HG03064 (cell line): ENCODE measurements around the gene CBX8.

Experiments used
- ATAC-seq: cut with Tn5 transposase; IDR thresholded peaks from one replicate; pipeline ENCODE4 v1.9.1; 2021; ENCODE audit warnings: low read depth; ENCODE audit not compliant: unreplicated experiment

Gene CBX8

DNA sequence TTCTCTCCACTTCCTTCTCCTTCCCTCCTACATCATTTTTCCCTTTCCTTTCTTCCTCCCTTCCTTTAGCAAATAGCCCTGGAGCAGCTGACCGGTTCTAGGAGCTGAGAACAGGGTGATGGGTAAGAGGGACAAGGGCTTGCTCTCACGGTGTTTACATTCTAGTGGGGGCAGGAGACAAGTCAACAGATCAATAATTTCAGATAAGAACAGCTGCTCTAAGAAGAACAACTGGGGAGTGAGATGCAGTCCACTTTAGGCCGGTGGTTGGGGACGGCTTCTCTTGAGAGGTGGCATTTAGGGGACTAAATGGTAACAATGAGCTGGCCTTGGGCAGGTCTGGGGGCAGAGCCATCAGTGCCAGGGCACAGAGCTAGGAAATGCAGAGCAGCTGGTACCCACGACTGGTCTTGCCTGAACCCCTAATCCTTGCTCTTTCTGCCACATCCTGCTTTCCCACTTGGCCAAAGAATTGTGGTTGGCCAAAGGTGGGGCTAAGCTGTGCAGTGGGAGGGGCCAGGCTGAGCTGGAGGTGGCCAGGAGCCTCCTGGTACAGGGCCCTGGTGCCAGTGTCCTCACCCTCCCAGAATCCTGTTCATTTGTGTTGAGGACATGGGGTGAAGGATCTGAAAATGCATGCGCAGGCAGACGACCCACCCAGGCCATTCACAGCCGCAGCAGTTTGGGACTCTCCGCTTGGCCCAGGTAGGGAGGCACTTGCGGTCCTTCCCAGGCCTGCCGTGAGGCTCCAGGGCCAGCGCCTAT lies 24.6 kb upstream of the CBX8 start:
- no peak for ATAC-seq

- no peak for ATAC-seq
Observed at GRCh38 chr17:79820959-79821330, 24.1 kb upstream of the CBX8 start.

DNA sequence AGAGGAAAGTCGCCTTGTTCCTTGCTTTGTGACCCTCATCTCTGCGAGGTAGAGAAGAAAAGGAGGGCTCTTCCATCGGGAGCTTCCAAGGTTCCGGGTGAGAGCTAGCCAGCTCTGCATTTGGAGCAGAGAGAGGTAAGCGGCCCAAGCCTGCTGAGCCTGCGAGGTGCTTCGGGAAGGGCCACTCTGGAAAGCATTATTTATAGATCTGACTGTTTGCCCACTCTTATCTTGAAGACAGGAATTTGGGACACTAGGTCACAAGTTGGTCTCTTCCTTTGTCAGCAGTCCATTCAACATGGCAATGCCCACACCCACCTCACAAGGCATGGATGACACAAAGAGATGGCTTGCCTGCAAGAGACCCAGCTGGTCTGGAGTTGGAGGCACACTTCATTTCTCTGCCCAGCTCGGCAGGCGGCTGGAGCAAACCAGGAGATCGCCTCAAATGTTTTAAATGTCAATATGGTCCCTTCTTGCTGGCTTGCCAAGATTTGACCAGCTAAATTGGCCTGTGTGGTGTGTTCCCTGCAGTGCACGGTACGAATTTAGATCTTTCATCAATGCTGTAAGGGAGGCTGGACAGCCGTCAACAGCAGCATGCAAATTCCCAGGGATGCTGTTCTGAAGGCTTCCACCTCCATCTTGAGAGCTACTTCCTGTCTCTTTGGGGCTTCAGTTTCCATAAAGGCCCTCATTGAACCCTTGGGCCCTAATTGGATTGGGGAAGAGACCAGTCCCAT lies 22.8 kb upstream of the CBX8 start:
- no peak for ATAC-seq

DNA sequence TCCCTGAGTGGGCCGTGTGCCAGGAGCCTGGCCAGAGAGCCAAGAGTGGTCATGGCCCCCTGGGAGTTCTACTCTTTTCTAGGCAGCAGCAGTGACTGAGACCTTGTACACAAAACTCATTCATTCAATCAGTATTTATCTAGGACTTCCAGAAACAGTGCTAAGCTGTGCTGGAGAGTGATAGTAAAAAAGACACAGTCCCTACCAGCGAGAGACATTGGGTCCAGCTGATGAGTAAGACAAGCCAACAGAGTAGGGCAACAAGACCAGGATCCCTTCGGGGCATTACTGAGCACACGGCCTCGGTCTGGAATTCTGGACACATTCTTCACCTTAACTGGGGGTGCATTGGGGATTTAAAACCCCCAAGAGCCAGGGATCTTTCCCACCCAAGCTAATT lies 22.2 kb upstream of the CBX8 start:
- no peak for ATAC-seq

DNA sequence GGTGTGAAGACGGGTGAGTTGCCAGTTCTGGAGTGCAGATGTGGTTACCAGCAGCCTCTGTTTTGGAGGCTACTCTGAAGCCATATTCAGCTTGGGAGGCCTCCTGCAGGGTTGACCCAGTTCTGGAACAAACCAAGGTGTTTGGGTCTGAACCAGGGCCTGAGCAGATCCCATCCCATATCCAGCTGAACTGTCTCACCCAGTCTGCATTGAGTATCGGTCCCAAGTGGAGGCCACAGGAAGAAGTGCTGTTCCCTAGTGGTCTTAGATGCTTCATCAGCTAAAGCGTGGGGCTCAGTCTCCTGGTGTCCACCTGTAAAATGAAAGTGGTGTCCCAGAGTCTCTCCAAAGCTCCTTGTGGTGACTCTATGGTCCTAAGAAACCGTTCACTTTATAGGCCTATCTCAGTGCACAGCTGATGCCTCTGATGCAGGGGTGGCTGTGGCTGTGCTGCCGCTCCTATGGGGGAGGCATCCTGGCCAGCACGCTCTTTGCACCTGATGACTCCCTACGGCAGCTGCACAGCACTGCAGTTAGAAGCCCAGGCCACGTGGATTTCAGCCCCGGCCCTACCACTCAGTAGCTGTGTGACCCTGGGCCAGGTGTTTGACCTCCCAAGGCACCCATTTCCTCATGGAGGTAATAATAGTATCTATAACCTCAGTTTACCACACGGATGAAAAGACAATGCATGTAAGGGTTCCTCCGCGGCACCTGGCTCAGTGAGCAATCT lies 21.3 kb upstream of the CBX8 start:
- no peak for ATAC-seq

DNA sequence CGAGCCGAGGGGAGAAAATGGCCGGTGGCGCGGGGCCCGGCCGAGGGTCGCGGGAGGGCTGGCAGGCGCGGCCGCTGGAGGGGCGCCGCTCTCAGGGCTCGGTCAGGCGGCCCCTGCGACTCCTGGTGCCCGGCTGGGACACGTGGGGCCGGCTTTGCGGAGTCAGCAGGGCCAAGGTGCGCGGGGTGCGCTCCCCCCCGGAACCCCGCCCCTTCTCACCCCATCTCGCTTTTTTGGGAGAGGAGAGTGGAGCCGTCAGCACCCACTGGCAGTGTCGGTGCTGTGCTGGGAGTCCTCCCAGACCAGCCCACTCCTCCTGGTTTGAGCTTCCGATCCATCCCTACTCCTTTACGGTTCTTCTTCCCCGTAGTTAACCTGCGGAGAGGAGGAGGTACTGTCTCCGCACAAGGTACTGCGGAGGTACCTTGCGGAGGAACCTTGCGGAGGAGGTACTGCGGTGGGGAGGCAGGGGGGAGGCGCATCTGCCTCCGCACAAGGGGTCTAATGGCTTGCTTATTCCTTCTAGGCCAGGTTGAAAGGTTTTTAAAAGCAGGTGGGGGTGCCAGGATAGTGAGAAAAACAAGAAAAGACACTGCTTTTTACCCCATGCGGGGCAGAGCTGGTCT lies 19.1 kb upstream of the CBX8 start:
- ATAC-seq = no peak

DNA sequence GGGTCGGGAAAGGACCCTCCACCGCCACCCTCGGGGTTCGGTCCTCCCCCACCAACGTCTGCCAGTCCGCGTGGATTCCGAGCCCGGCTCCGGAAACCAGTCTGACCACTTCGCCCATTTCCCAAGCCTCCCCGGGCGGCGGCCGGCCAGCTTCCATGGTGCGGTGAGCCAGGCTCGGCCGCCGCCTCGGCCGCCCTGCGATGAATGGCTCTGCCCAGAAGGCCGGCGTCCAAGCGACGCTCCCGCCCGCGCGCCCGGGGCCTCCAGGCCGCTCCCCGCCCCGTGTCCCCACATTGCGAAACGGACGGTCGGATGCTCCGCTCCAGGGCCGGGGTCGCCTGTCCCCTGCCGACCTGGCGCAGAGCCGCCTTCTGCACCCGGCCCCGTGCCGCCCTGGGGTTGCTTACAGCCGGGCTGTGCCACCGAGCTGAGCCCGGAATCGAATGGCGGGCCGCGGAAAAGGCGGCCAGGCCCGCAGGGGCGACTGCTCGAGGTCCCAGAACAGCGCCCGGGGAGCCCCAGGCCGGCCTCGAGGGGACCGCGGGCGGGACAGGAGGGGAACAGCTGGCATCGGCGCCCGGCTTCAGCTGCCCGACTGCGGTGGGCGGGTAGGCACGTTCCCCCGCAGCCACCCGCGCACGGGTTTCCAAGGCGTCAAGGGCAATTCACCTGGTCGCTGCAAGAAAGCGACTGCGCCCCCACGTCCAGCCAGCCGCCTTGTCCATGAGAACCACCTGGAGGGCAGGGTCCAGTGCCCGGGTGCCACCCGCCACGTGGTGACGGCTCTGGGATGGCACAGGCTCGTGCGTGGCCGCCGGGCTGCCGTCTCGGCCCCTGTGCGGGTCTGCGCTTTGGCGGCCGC lies 18.3 kb upstream of the CBX8 start:
- ATAC-seq = no peak

GRCh38 chr17:79814127-79814973 lies 17.5 kb upstream of the CBX8 start:
- ATAC-seq = no peak

DNA sequence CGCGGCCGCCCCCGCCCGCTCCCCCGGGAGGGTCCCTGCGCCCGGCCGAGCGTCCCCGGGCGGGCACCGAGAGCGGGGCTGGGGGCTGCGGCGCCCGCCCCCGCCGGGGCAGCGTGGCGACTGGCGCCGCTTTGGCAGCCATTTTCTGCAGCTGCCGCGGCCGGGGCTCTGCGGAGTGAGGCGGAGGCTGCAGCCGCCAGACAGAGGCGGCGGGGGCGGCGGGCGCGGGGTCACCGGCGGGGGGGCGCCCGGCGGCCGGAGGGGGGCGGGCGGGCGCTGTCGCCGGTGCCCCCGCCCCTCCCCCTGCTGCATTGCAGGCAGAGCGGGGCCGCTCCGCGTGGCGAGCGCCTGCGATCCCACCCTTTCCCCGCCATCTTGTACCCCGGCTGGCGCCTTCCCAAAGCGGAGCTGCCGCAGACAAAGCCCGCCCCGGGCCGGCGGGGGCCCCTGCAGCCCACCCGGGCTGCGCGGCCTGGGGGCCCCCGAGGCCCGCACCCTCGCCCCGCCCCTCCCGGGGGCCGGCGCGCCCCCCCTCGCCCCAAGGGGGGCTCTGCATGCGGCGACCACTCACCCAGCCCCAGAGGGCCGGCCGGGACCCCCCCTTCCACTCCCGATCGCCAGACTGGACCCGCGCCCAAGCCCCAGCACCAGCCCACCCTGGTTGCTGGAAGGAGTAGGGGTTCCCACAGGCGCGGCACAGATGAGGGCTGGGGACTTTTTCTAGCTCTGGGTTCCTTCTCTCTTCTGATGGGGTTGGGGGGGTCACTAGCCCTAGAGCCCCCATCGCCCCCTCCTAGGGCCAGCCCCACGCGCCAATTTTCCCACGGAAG lies 16.6 kb upstream of the CBX8 start:
- no peak for ATAC-seq

DNA sequence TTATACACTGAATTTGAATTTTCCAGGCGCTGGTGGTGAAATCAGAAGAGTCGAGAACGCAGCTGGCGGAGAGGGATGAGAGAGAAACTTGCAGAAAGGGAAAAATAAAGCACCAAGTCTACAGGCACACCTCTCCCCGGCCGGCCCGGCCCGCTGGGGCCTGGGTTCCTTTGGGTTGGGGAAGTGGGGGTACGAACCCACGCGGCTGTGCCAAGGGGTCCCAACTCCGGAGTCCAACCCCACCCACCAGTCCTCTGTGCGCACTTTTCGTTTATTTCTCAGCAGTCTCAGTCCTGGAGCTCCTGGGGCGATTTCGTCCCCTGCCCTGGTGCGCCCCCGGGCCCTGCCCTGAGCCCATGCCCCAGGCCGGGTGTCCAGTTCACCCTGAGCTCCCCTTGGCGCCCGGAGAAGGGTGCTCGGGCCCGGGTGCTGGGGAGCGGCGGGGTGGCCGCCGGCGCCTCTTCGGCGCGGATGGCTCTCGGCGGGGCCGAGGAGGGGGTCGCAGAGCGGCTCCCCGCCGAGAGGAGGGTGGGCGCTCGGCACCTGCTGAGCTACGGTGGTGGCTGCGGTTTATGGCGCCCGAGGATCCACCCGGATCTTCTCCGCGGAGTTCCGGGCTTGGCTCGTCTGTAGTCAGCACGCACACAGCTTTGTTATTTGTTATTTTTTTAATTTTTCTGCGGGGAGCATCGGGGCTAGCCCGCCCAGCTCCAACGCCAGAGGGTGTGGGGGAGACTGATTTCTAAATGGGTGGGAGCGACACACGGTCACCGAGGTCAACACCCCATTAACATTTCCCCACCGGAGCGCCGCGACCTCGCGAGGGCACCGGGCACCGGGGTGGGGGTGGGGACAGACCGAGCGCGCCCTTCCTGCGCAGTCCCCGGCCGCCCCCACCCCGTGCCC lies 15.7 kb upstream of the CBX8 start:
- no peak for ATAC-seq

GRCh38 chr17:79811868-79812352 lies 15.0 kb upstream of the CBX8 start:
- no peak for ATAC-seq

- no peak for ATAC-seq
Observed at GRCh38 chr17:79811011-79811867, 14.4 kb upstream of the CBX8 start.

- peak; percentile 57 for ATAC-seq
Observed at GRCh38 chr17:79810130-79811010, 13.5 kb upstream of the CBX8 start.

GRCh38 chr17:79809530-79810129 lies 12.8 kb upstream of the CBX8 start:
- ATAC-seq = no peak
